Embryonic facial prominence (tissue), 1 donor: ENCODE results near the gene CAMTA1.
"Not testable (repeated sequence)": the region's sequence is repeated elsewhere in the genome, so short reads cannot be mapped to it uniquely, and the experiment has no call there.

Experiments used
- DNase-seq: peaks from one replicate; pipeline ENCODE4 v3.0.0-alpha.2; 2016; ENCODE audit errors: extremely low spot score

CAMTA1 gene

GRCh38 chr1:7406641-7407543 lies 621.6 kb downstream of the CAMTA1 start:
- no peak for DNase-seq

- DNase-seq: no peak
Observed at GRCh38 chr1:7407544-7407895, 622.3 kb downstream of the CAMTA1 start.

GRCh38 chr1:7407980-7408770 lies 622.9 kb downstream of the CAMTA1 start:
- DNase-seq: no peak

- no peak for DNase-seq
Observed at GRCh38 chr1:7408771-7409150, 623.5 kb downstream of the CAMTA1 start.

GRCh38 chr1:7409278-7409677 lies 624.0 kb downstream of the CAMTA1 start:
- DNase-seq: no peak

- DNase-seq: no peak
Observed at GRCh38 chr1:7410156-7410555, 624.9 kb downstream of the CAMTA1 start.

- DNase-seq: not testable (repeated sequence)
Observed at GRCh38 chr1:7417618-7418017, 632.4 kb downstream of the CAMTA1 start.

GRCh38 chr1:7418442-7419080 lies 633.3 kb downstream of the CAMTA1 start:
- no peak for DNase-seq

GRCh38 chr1:7420098-7420445 lies 634.8 kb downstream of the CAMTA1 start:
- DNase-seq: no peak

GRCh38 chr1:7420470-7421100 lies 635.3 kb downstream of the CAMTA1 start:
- no peak for DNase-seq

- no peak for DNase-seq
Observed at GRCh38 chr1:7421471-7422075, 636.3 kb downstream of the CAMTA1 start.

GRCh38 chr1:7422081-7422480 lies 636.8 kb downstream of the CAMTA1 start:
- DNase-seq: no peak

- no peak for DNase-seq
Observed at GRCh38 chr1:7422561-7422960, 637.3 kb downstream of the CAMTA1 start.

- DNase-seq: no peak
Observed at GRCh38 chr1:7422966-7423365, 637.7 kb downstream of the CAMTA1 start.

GRCh38 chr1:7424352-7424890 lies 639.2 kb downstream of the CAMTA1 start:
- no peak for DNase-seq

GRCh38 chr1:7425229-7425628 lies 640.0 kb downstream of the CAMTA1 start:
- DNase-seq: no peak

GRCh38 chr1:7425771-7426170 lies 640.5 kb downstream of the CAMTA1 start:
- DNase-seq: no peak

GRCh38 chr1:7426780-7427604 lies 641.7 kb downstream of the CAMTA1 start:
- no peak for DNase-seq

- no peak for DNase-seq
Observed at GRCh38 chr1:7427605-7428300, 642.5 kb downstream of the CAMTA1 start.

- no peak for DNase-seq
Observed at GRCh38 chr1:7429290-7429689, 644.0 kb downstream of the CAMTA1 start.
